HTR-8/SVneo (cell line): Measurements from ENCODE around the gene PRKAG2.
A peak's percentile ranks its signal among the peaks of the same experiment; 100 is the strongest.

ENCODE experiments used
- DNase-seq: peaks from one replicate; pipeline ENCODE4 v3.0.0; 2011; ENCODE audit warnings: low spot score, mixed read lengths; ENCODE audit not compliant: insufficient read length
- FAIRE-seq: peaks from 2 replicates; lab custom pipeline; 2011; peaks lifted over from hg19 to GRCh38; lab: Jason Lieb, UNC

Gene PRKAG2

GRCh38 chr7:151709141-151710038 is 167.5 kb downstream of the PRKAG2 start:
- peak; percentile 81 for FAIRE-seq

DNA sequence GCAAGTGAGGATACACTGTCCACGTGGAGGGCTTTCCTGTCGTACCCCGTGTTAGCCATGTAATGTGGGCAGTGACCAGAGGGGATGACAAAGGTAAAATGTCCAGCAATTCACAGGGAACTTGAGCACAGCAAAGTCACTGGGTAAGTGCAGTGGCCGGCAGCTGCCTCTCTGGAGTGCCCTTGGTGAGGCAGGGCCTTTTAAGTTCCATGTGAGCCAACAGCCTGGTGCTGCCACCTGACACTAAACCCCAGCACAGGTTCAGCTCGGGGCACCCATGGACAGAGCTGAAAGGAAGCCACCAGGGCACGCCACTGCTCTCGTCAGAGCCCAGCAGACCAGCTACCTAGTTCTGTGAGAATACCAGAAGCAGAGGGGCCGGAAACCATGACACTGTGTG is 168.3 kb downstream of the PRKAG2 start:
- DNase-seq, result no peak
- FAIRE-seq, result no peak

More at GRCh38 chr7:151709141-151710038, 167.5 kb downstream of the PRKAG2 start:
- DNase-seq, result no peak

DNA sequence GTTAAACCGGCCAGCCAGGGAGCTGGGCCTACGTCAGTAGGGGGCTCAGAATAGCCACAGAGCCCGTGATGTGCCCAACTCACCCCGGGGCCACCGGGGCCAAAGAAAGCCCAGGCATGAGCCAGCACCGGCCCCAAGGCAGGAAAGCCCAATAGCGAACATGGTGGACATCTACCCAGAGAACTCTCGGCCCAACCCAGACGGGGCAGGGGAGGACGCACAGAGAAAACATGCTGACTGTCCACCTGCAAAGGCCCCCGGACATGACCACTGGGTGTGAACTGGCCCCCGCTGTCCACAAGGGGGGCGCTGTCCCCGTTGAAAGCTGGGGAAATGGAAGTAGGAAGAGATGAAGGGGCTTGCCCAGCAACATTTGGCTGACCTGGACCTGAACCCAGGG is 169.2 kb downstream of the PRKAG2 start:
- no peak for DNase-seq
- no peak for FAIRE-seq

- FAIRE-seq, result no peak
- DNase-seq, result no peak
Measured at GRCh38 chr7:151707105-151707469, 169.8 kb downstream of the PRKAG2 start.

DNA sequence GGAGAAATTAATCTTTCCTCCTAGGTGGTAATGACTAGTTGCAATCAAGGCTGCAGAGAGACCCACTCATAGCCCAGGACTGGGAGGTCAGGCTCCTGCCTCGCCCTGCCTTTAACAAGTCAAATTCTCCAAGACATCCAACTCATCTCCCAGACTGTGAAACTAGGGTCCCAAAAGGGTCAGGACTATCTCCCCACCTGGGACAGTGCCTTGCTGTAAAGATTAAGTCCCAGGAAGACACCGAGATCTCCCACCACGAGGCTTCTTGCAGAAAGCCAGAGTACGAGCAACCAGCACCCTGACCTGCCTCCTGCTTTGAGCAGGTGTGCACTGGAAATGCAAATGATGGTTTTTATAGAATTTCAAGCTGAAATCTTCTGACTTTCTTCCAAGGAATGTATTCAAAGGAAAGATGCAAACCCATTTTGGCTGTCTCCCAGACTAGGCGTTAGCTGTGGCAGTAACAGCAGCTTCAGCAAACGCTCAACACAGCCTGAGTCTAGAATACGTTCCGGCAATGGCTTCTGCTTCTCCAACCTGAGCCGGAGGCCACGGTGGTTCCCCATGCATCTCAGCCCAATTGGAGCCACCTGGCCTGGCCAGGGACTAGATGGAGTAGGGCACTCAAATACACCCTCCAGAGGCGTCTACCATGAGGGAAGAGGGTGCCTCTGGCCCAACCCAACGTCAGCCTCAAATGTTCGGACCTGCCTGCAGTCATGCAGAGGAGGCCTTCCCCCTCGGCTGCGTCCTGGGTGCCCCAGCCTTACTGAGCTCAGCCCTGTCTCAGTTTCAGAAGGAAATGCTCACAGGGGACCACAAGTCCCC is 170.4 kb downstream of the PRKAG2 start:
- no peak for FAIRE-seq

DNA sequence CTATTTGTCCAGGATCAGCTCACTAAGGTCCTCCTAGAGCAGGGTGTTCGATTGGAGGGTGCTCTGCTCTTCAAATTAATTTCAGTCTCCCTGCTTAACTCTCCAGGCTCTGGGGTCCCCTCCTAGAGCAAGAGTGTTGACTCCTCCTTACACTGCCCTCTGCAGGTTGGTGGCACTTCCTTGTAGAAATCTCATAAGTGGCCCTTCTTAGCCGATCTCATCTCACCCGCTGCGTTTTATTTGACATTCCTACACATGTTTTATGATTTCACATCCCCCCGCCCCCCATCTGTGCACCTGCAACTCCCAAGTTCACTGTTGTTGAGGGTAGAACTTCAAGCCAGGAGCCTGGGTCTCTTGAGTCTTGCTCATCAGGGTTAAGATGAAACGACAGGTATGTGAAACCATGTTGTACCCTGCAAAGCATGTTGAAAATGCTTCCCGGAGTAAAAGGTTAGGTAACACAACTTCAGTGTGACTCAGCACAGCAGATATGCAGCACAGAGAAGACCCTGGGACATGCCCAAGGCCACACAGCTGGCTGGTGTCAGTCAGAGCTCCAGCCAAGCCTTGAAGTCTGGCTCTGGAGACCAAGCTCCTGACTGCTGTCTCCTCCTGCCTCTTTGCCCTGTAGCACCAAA is 171.2 kb downstream of the PRKAG2 start:
- DNase-seq (peak; percentile 45), FAIRE-seq (no peak)

More for the DNA sequence above, 170.4 kb downstream of the PRKAG2 start:
- DNase-seq, result no peak

GRCh38 chr7:151704960-151705635 is 171.8 kb downstream of the PRKAG2 start:
- no peak for DNase-seq
- no peak for FAIRE-seq

DNA sequence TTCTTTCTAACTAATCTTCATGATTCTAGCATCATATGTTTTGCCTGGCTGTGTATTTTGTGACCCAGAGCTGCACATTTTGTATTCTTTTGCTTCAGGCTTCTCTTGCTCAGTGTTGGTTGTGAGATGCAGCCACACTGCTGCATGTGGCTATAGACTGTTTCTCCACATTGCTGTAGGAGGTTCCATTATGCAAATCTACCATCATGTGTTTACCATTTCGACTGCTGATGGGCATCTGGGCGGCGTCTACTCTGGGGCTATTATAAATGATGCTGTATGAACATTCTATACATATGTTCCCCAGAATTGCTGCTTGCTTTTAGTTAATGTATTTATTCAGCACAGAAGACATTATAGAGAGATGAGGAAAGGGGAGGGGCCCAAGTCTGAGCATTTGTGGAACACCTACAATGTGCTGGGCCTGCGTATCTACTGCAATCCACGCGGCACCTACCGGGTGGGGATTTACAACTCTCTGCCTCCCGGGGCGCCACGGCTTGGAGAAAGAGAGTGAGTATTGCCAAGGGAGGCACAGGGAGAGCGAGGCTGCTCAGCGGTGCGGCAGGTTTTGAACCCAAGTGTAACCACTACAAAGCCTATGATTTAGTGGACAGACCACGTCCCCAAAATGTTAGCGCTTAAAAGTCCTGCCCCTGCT is 172.5 kb downstream of the PRKAG2 start:
- DNase-seq (no peak), FAIRE-seq (no peak)

DNA sequence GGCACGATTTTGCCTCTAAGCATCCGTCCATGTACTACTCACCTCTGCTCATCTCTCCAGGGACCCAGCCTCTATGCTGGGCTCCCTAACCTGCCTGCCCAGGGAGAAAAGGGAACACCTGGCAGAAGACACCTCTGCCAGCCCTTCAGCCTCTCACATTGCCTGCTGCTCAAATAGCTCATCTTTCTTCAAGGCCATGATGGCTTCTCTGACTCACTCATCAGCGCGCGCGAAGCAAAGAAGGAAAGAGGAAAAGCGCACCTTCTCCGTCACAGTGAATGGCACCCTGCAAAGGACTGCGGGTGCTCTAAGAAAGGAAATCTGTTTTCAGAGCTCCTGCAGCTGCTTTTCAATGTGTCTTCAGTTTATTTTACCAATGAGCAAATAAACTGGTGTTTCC is 174.0 kb downstream of the PRKAG2 start:
- no peak for FAIRE-seq

GRCh38 chr7:151700586-151701165 is 176.2 kb downstream of the PRKAG2 start:
- FAIRE-seq (no peak), DNase-seq (no peak)

More for the DNA sequence above, 174.0 kb downstream of the PRKAG2 start:
- no peak for DNase-seq

DNA sequence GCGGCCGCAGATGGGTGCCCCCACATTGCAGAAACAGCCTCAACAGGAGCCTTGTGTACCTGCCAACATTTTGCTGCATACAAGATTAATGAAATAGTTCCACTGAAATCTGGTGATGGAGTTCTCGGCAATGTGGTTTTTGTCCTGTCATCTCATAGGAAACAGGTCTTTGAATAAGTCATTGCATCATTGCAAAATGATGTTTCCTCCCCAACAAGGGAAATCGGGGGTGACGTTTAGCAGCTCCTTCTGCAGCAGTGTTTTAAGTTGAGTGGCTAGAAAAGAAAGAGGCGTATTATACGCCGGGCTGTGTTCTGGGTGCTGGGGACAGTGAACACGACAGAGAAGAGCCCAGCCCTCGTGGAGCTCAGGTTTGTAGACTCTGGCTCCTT is 177.0 kb downstream of the PRKAG2 start:
- FAIRE-seq (no peak), DNase-seq (no peak)

GRCh38 chr7:151699147-151699927 is 177.6 kb downstream of the PRKAG2 start:
- FAIRE-seq (peak; percentile 49), DNase-seq (peak; percentile 86)

DNA sequence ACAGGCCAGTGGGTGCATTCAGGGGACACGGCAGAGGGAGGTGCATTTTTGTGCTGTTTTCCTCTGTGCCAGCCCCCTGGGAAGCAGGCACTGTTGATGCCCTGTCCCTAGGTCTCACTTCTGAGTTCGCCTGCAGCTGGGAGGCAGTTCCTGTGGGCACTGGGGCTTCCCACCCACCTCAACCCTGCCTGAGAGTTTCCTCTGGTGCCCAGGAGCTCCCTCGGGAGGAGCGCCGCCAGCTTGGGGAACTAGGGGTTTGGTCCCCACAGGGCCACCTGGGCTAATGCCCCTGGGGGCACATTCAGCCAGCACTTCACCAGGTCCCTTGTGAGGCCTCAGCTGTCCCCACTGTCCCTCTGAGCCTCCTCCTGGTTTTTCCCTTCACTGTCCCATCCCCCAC is 179.0 kb downstream of the PRKAG2 start:
- DNase-seq, result no peak
- FAIRE-seq, result no peak

DNA sequence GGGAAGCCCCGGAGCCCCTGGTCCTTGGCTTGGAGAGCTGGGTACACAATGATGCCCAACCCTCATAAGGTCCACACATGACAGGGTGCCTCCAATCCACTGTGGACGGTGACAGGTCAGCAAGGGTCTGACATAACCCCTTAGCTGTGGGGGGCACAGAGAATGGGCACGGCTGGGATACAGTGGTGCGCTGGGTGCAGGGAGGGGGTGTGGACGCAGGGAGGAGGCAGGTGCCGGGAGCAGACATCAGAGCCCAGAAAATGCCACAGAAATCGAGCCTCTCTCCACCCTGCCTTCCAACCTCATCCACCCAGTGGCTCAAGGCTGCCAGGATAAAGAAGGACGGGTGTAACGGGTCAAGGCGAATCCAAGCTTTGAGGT is 179.4 kb downstream of the PRKAG2 start:
- DNase-seq (no peak), FAIRE-seq (no peak)

GRCh38 chr7:151696721-151697514 is 180.0 kb downstream of the PRKAG2 start:
- DNase-seq (no peak), FAIRE-seq (no peak)

- no peak for DNase-seq
- no peak for FAIRE-seq
Measured at GRCh38 chr7:151695951-151696541, 180.9 kb downstream of the PRKAG2 start.

DNA sequence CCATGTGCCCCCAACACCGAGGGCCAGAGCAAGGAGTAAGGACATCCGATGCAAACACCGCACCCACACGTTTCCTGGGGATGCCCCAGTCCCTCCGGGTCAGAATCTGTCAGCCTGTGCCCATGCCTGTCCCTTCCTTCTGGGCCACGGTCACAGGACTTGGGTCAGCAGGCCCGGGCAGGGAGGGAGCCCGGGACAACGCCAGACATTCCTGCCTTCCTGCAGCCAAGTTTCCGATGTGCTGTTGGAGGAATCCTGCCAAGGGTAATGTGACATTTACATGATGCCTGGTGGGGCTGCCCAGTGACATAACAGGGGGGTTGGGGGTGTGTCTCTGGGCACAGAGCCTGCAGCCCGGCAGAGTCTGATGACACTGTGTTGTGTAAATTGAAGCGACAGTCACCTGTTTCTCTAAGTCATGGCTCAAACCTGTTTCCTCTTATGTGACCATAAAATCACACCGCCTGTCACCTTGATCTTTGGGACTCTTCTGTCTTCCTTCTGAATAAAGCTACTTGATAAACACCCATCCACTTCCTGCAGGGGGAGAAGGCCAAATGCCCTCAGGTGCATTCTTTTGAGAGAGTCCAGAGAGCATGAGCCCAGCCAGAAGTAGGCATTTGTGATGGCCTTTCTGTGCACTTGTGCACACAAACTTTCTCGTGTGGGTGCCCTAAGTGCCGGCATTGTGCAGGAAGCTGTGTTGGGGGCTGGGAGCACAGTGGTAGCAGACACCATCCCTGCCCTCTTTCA is 181.9 kb downstream of the PRKAG2 start:
- no peak for DNase-seq
- peak; percentile 64 for FAIRE-seq
